Endometrial microvascular endothelial cells (primary cell): ENCODE measurements around the gene SCMH1. TPM values are rescaled to one million over a fixed set of nuclear protein-coding genes. Genes with fewer than 3 reads are reported as not detected.
"Not testable (repeated sequence)": the region's sequence is repeated elsewhere in the genome, so short reads cannot be mapped to it uniquely, and the experiment has no call there.

Source experiments
- in situ Hi-C: cut with HindIII; loops from 2 replicates; pipeline ENCODE4 v1.10.0; 2017; ENCODE audit warnings: low sequenced_read_pairs, low pct_unique_long_range_greater_than_20kb; ENCODE audit errors: inconsistent ontology term
- total RNA-seq: library from RNA; depleted of rRNA; stranded (reverse); fragments of >200 nt; gene quantifications from one replicate; pipeline ENCODE4 v1.2.3, GENCODE V29; 2015; ENCODE audit errors: inconsistent ontology term

The SCMH1 gene
- total RNA-seq, 1 donor from 2014 or later = 22.8 TPM

DNA sequence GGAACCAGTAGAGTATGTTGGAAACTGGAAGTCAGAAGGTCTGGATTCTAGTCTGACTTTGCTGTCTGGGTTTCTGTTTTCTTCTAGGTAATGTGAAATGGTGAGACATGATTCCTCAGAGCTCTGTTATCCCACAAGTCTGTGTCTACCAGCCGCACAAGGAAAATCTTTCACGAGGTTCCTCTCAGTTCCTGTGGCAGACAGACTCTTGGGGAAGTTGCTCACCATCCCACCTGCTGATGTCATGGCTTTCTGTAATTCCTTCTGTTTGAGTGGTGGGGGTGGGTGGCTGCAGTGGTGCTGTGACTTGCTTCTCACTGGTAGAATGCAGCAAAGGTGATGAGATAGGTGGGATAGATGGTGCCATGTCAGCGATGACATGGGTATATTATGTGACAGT, 17.1 kb upstream of the SCMH1 start:
- in situ Hi-C loops = no loop called here

DNA sequence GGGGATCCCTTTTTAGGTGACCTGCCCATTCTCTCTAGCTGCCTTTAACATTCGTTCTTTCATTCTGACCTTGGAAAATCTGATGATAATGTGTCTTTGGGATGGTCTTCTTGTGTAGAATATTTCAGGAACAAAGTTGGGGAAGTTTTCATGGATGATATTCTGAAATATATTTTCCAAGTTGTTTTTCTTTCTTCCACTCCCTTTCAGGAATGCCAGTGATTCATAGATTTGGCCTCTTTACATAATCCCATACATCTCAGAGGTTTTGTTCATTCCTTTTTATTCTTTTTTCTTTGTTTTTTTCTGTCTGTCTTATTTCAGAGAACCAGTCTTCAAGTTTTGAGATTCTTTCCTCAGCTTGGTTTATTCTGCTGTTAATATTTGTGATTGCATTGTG, 13.9 kb upstream of the SCMH1 start:
- in situ Hi-C loops = no loop called here

DNA sequence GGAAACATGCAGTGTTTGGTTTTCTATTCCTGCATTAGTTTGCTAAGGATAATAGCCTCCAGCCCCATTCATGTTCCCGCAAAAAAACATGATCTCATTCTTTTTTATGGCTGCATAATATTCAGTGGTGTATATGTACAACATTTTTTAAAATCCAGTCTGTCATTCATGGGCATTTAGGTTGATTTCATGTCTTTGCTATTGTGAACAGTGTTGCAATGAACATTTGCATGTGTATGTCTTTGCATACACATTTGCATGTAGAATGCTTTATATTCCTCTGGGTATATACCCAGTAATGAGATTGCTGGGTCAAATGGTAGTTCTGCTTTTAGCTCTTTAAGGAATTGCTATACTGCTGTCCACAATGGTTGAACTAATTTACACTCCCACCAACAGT, 9.0 kb upstream of the SCMH1 start:
- in situ Hi-C loops = not testable (repeated sequence)

DNA sequence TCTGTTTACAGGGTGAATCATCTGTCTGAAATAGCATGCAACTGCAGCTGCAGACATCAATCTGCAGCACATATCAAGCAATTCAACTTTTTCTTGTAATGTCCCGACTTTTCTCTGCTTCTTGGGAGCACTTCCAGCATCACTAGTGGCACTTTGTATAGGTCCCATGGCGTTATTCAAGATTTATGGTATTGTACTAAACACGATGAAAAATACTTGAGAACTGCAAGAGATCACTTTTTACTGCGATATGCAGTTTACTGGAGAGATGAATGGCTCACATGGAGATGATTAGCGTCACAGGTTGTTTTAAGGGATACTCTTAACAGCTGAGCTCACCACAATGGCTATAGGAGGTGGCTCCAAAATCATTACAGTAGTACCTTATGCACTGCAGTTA, 7.2 kb upstream of the SCMH1 start:
- in situ Hi-C loops = no loop called here

DNA sequence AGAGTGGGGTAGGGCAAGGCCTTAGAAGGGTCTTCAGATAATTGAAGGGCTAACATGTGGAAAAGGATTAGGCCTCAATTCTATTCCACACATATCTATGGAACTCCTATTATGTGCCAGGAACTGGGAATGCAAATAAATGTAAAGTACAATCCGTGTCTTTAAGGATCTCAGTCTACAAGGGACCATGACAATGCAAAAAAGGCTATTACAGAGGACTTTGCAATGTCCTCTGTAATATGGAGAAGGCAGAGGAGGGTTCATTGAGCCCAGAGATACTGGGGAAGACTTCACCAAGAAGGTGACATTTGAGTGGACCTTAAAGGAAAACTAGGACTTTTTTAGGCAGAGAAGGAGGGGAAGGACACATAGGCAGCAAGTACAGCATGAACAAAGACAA, 4.5 kb upstream of the SCMH1 start:
- in situ Hi-C loops = no loop called here

DNA sequence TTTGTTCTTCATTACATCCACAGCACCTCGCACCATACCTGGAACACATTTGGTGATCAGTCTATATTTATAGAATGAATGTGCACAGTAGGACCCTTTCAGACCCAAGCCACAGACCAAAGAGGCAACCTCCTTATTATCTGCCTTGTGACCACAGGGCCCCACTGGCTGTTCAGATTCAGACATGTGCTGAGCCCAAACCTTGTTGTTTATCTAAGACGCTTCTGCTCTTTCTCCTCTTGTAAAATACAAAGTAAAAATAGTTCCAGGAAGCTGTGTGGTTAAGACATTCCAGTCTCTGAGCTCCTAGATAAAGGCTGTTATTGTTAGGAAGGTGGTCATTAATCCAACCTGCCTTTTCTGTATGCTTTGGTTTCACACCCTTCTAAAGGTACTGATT, 3.6 kb upstream of the SCMH1 start:
- in situ Hi-C loops = no loop called here

DNA sequence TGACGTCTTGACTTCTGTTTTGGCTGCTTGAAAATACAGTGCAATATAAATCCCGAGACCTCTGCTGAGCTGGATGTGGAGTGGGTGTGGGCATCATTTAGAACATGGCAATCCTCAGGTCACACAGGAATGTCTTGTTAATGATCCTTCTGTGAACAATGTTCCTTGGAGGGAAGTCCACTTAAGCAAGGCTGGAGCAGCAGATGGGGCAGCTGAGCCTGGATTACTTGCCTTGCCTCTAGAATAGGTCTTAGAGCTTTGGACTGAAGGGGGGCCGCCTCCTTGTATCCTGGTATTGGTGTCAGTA, 926 bp upstream of the SCMH1 start:
- in situ Hi-C loops = no loop called here

DNA sequence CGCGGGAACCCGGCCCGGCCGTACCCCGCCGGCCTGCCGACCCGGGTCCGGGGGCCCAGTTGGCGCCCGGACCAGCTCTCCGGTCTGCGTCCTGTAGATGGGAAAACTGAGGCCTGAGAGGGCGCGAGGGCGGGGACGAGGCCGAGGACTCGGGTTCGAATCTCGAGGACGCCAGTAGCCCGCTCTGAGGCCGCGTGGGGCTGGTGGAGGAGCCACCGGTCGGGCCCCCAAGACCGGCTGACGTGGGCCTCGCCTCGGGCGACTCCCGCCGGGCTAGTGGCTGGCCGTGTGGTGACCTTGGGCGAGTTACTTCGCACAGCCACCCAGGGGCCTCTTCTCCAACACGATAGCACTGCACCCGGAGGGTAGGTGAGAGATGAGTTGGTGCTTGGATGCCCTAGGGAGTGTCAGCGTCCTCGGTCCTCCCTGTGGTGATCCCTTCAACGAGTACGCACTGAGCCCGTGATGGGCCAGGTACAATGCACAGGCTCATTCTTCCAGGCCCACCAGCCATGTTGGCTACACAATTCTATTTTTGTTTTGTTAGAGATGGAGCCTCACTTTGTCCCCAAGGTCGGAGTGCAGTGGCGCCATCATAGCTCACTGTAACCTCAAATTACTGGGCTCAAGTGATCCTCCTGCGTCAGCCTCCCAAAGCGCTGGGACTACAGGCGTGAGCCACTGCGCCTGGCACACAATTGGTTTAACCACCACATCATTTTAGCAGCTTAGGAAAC, 404 bp upstream of the SCMH1 start:
- in situ Hi-C loops = no loop called here

DNA sequence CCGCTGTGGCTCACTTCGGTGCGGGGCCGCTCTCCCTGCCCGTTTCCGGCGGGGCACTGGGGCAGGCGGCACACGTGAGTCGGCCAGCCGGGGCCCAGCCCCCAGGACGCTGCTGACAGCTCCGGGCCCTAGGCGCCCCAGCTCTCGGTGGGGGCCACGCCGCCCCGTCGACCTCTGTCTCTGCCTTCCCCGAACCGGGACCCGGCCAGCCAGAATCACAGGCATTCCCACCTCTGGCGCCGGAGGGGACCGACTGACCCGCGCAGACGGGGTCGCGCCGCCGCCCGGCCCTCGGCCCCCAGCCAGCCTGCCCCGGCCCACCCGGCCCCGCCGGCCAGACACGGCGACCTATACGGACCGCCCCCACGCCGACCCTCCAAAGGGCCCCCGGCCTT, 755 bp downstream of the SCMH1 start:
- in situ Hi-C loops = no loop called here

DNA sequence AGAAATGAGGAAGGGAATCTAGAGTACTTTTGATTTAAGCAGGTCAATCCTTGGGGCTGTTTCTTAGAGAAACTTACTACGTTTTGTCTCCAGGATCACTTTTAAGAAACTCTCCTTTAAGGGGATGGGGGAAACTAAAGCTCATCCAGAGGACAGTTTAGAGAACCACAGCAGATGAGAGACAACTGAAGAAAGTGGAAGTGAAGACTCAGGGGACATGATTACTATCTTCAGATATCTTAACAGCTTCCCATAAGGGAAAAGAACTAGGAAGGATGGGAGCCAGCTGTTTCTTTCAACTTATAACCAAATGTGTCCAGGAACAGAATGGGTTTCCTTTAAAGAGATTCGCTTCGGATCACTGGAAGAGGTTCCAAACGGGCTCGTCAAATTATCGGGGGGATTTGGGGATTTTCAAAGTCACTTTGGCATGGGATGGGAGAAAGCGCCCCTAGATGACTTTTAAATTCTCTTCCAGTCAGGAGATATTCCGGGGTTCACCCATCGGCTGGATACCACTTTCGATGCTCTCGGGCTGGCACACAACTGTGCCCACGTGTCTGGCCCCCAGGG, 1.2 kb downstream of the SCMH1 start:
- in situ Hi-C loops = no loop called here

DNA sequence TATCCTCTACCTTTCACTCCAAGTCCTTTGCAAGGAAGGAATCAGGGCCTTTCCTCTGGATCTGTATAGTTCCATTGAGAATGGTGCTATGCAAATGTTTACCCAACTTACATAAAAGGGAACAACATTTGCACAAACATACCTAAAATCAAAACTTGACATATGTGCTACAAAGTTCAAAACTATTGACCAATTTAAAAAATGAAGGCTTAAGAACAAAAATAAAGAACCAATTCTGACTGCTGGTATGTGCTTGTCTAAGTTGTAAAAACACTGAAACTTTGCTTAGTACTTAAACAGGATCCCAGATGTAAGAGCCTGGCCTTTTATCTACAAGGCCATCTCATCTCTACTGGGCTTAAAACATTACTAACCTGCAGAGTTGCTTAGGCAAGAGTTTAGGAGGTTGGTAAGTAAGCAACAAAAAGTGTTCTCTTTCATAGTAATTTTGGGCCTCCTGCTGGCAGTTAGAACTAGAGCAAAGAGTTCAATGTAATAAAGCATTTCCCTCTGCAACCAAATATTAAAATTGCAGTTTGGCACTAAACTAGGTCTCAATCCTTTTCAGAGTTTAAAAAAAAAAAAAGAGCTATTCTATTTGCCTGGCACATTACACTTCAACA, 2.0 kb downstream of the SCMH1 start:
- in situ Hi-C loops = no loop called here

DNA sequence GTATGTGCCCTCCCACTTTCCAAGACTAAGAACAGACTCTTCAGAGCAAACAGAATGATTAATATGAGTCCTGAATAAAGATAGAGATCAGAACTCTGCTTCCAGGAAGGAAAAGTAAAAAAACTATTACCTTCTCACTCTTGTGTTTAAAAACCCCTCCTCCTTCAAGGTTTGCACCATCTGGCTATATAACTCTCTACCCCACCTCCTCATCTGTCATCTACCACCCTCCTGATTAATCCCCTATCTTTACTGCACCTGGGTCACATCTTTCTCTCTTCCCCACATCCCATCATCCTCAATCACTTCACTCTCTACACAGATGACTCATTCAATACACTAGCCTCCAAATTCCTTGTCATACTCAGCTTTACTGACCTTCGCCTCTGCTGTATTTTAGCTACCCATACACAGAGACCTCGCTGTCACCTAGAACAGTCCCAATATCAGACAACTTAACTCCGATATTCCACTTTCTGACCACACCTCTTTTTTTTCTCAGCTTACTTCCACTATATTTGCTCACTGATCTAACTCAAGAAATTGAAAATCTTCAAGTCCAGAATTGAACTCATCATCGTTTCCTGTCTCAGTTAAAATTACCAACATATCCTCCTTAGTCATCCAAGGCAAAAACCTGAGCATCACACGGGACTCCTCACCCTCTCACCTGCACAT, 3.7 kb downstream of the SCMH1 start:
- in situ Hi-C loops = no loop called here

DNA sequence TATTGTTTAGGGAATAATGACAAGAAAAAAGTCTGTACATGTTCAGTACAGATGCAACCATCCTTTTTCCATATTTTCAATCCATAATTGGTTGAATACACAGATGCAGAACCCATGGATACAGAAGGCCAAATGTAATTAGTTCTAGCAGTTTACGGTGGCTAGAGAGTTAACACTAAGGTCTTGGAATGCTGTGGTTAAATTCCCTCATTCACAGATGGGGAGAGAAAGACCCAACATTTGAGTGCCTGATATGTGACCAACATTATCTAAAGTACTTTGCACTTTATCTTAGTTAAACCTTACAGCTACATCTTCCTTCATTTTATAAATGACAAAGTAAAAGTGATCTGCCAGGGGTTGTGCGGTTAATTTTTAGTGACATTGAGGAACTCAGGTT, 5.3 kb downstream of the SCMH1 start:
- in situ Hi-C loops = no loop called here

DNA sequence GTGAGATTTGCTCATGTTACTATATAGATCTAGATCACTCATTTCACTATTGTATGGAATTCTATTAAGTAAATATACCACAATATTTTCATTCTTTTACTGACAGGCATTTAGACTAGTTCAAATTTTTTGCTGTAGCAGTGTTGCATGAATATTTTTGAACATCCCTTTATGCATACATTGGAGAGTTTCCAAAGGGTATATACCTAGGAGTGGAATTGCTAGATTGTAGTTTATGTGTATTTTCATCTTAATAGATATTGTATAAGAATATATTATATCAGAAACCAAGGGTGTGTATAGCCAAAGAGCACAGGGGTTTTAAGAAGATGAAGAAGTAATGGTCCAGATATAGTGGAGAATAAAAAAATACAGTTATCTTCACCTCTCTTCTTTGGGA, 6.2 kb downstream of the SCMH1 start:
- in situ Hi-C loops = no loop called here

DNA sequence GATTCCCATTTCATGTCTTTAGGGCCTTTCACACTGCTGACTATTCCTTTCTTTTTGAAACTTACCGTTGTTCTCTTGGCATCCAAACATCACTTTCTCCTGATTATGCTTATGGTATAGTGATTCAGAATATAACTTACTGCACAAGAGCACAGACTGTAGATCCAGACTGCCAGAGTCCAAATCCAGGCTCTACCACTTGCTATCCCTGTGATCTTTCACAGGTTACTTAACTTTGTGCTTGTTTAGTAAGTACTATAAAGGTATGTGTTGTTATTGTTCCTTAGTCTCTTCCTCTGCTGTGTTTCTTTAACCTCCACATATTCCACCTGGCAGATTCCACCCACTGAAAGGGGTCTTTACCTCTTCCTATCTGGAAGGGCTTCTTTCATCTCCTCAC, 8.4 kb downstream of the SCMH1 start:
- in situ Hi-C loops = no loop called here

DNA sequence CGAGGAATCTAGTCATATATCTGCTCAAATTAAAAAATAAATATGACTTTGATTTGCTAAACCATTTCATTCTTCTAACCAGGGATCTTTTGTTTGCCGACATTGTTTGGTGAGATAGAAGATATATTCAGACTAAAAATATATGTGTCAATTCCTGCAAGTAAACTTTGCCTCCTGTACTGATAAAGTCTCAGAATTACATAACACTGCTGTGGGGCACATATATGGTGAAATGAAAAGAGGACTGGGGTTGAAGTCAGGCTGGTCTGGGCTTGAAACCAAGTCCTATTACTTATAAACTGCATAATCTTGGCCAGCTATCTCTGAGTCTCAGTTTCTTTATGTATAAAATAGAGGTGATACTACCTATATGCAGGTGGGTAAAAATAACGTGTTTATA, 9.8 kb downstream of the SCMH1 start:
- in situ Hi-C loops = no loop called here

DNA sequence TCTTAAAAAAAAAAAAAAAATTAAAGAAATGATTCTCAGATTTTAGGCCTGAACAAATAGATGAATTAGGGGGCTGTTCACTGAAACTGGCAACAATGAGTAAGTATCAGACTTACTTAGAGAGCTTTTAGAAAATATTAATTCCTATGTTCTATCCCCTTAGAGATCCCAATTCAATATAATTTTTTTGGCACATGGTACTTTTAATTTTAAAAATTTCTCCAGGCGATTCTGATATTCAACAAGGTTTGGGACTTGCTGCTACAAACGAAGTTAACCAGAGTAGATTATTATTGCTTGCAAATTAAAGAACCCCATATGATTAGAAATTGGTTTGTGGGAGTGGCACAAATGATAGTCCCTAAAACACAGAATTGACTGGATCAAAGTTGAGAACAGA, 11.4 kb downstream of the SCMH1 start:
- in situ Hi-C loops = no loop called here

DNA sequence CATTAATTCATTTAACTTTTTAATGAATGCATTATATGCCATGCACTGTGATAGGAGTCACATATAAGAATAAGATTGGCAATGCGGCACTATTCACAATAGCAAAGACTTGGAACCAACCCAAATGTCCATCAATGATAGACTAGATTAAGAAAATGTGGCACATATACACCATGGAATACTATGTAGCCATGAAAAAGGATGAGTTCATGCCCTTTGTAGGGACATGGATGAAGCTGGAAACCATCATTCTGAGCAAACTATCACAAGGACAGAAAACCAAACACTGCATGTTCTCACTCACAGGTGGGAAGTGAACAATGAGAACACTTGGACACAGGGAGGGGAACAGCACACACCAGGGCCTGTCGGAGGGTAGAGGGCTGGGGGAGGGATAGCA, 12.9 kb downstream of the SCMH1 start:
- in situ Hi-C loops = not testable (repeated sequence)

DNA sequence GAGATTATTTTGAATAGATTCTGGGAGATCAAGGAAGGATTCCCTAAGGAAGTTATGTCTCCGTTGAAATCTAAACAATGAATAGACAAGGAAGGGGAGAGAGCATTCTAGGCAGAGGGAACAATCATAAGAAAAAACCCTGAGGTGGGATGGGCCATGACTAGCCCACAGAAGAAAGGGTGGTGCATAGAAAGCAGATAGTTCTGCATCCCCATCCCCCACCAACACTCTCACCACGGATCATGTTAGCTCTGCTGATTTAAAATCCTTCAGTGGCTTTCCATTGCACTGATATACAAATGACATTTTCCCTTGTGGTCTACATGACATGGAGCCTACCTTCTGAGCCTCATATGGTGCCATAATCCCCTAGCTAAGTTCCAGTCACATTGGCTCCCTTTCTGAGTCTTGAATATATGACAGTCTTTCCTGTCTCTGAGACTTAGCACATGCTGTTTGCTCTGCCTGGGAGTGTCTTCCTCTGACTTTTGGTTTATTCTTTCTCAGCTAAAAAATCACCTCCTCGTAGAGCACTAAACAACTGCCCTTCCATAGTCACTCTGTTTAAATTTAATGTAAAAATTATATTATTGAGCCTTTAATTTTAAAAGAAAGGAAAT, 15.2 kb downstream of the SCMH1 start:
- in situ Hi-C loops = no loop called here

DNA sequence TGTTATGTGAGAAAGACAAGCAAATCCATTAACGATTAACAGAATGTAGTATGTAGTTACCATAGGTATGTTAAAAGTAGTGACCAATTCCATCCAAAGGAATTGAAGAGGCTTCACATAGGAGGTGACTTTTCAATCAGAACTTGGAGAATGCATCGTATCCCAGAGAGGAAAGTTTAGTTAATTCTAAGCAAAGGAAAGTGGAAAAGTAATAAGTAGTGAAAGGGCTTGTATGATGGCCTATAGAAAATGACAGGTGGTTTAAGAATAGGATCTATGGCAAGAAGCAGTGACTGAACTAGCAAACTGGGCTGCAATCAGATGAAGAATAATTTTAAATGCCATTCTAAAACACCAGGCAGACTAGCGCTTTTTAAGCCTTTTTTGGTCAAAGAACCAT, 16.6 kb downstream of the SCMH1 start:
- in situ Hi-C loops = no loop called here
